ENCODE data around the gene AMOT.
"Not testable (repeated sequence)": the region's sequence is repeated elsewhere in the genome, so short reads cannot be mapped to it uniquely, and the experiment has no call there.

AMOT gene, protein sequence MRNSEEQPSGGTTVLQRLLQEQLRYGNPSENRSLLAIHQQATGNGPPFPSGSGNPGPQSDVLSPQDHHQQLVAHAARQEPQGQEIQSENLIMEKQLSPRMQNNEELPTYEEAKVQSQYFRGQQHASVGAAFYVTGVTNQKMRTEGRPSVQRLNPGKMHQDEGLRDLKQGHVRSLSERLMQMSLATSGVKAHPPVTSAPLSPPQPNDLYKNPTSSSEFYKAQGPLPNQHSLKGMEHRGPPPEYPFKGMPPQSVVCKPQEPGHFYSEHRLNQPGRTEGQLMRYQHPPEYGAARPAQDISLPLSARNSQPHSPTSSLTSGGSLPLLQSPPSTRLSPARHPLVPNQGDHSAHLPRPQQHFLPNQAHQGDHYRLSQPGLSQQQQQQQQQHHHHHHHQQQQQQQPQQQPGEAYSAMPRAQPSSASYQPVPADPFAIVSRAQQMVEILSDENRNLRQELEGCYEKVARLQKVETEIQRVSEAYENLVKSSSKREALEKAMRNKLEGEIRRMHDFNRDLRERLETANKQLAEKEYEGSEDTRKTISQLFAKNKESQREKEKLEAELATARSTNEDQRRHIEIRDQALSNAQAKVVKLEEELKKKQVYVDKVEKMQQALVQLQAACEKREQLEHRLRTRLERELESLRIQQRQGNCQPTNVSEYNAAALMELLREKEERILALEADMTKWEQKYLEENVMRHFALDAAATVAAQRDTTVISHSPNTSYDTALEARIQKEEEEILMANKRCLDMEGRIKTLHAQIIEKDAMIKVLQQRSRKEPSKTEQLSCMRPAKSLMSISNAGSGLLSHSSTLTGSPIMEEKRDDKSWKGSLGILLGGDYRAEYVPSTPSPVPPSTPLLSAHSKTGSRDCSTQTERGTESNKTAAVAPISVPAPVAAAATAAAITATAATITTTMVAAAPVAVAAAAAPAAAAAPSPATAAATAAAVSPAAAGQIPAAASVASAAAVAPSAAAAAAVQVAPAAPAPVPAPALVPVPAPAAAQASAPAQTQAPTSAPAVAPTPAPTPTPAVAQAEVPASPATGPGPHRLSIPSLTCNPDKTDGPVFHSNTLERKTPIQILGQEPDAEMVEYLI

DNA sequence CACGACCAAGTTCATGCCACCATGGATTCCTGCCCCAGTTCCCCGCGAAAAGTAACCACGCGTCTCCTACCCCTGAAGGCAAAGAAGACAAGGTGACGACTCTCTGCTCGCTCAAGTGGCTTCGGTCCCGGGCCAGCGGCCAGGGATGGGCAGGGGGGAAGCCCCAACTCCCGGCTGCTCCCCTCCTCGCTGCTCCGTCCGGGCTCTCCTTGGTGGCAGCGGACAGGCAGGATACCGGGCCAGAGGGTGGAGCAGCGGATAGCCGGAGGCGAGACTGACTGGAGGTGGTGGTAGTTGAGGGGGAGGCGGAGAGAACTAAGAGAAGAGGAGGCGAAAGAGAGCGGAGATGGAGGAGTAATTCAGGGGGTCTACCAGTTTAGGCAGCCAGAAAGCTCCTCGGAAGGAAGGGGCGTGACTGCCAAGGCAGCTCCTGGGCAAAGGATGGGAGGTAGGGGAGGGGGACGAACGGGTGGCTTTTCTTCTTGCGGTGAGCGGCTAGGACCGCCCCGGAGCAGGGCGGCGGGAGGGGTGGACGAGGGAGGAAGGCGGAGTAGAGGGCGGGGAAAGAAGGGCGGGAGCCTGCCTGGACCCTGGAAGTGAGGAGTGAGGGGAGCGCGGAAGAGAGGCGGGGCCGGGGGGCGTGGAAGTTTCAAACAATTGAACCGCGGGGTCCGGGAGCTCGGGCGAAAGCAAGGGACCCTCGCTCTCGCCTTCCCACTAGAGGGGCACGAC, at the start of gene AMOT:
Gene AMOT, minus strand, starts transcription at position 450 of the 732 bp plus-strand sequence. CDS start 17,705 bp downstream, outside the sequence.
- Mint-ChIP-seq H3K27me3 (no peaks in the 10 kb centered on the region), H3K4me3 (peak within 1 kb of the TSS; percentile 88), H3K9me3 (ENCODE audit: low read depth) (no peaks in the 10 kb centered on the region), H3K36me3 (no peaks in the 10 kb centered on the region), H3K27ac (peak within 1 kb of the TSS; percentile 19), H3K4me1 (ENCODE audit: low read depth) (peaks cover 11% of the 10 kb centered on the region)

DNA sequence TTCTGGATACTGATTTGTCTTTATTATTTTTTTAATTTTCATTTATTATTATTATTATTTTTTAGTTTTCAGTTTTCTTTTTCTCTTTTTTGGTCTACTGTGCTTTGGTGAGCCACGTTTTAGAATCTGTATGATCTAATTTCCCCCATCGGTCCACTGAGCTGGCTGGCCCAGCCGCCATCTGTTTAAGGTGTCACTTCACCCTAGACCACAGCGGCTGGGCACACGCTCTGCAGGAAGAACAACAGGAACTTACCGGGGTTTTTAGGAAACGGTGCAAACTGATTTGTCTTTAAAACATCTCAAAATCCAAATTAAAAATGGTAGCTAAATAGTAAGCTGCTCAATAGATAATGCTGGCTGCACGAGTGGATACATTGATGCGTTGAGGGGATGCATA, 48.8 kb upstream of the AMOT start:
- Mint-ChIP-seq H3K4me1 (ENCODE audit: low read depth) (peaks cover 9% of the 10 kb centered on the region), H3K4me3 (no peak overlapping the region), H3K27ac (no peak overlapping the region), H3K27me3 (no peaks in the 10 kb centered on the region), H3K36me3 (no peaks in the 10 kb centered on the region), H3K9me3 (ENCODE audit: low read depth) (no peaks in the 10 kb centered on the region)

DNA sequence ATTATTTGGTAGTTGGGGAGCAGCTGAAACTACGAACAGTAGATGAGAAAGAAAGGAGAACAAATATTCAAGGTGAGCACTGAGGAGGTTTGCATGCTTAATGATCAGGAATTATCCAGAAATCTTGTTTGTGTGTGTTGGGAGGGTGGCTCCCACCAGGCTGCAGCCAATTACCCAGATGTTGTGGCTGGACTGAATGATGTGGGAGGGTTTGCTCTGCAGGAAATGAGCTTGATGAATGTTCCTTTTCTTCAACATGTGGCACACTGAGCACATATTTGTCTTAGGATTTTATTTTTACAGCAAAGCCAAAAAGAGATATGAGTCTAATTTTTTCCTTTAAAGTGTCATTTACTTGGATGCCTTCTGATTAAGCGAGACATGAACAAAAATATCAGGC, 48.3 kb upstream of the AMOT start:
- Mint-ChIP-seq H3K27me3 (no peaks in the 10 kb centered on the region), H3K4me1 (ENCODE audit: low read depth) (peaks cover 9% of the 10 kb centered on the region), H3K36me3 (no peaks in the 10 kb centered on the region), H3K4me3 (no peak overlapping the region), H3K9me3 (ENCODE audit: low read depth) (no peaks in the 10 kb centered on the region), H3K27ac (no peak overlapping the region)

DNA sequence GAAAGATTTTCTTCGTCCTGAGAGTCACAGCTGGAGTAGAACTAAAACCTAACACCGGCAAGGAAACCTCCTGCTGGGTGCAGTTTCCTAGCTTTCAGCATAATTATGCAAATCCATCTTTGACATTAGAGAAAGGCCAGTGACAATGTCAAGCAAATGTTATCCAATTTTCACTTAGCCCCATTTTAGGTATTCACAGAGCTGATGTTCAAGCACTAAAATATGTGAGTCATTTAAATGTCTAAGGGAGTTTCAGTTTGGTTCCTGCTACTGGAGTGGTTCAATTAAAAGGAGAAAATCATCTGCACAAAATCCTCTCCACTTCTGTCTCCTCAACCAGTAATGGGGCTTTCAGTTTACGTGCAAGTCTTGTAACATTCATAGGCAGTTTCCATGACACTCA, 37.1 kb upstream of the AMOT start:
- H3K4me3 Mint-ChIP-seq, result no peak overlapping the region
- no peaks in the 10 kb centered on the region for H3K36me3 Mint-ChIP-seq
- no peaks in the 10 kb centered on the region for H3K4me1 Mint-ChIP-seq (ENCODE audit: low read depth)
- no peaks in the 10 kb centered on the region for H3K27me3 Mint-ChIP-seq
- H3K9me3 Mint-ChIP-seq (ENCODE audit: low read depth), result no peaks in the 10 kb centered on the region
- H3K27ac Mint-ChIP-seq, result no peak overlapping the region

GRCh38 chrX:112874614-112875013, 34.0 kb upstream of the AMOT start:
- H3K4me1 Mint-ChIP-seq (ENCODE audit: low read depth), result no peaks in the 10 kb centered on the region
- H3K27me3 Mint-ChIP-seq, result no peaks in the 10 kb centered on the region
- H3K9me3 Mint-ChIP-seq (ENCODE audit: low read depth), result no peaks in the 10 kb centered on the region
- no peaks in the 10 kb centered on the region for H3K36me3 Mint-ChIP-seq
- no peak overlapping the region for H3K27ac Mint-ChIP-seq
- no peak overlapping the region for H3K4me3 Mint-ChIP-seq

DNA sequence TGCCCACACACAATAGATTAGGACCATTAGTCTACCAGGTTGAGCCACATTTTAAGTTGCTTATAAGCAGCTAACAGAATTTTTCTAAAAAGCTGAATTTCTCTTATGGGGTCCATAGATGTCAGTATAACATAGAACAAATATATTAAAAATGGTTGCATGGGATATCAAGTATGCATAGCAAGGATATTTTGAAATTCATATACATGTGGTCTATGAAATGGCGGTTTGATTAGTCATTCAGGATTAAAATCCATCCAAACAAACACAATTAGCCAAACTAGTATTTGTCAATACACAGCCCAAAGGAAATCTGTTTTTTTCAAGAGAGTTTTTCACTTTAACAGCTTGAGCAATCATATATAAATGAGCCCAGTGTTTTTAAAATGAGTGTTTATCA, 33.5 kb upstream of the AMOT start:
- Mint-ChIP-seq H3K27ac (no peak overlapping the region), H3K36me3 (no peaks in the 10 kb centered on the region), H3K4me1 (ENCODE audit: low read depth) (no peaks in the 10 kb centered on the region), H3K4me3 (no peak overlapping the region), H3K9me3 (ENCODE audit: low read depth) (no peaks in the 10 kb centered on the region), H3K27me3 (no peaks in the 10 kb centered on the region)

- Mint-ChIP-seq H3K9me3 (ENCODE audit: low read depth) (no peaks in the 10 kb centered on the region), H3K27me3 (peaks cover 1% of the 10 kb centered on the region), H3K36me3 (no peaks in the 10 kb centered on the region), H3K4me1 (ENCODE audit: low read depth) (no peaks in the 10 kb centered on the region), H3K4me3 (no peak overlapping the region), H3K27ac (no peak overlapping the region)
Measured at GRCh38 chrX:112868586-112868985, 28.0 kb upstream of the AMOT start.

DNA sequence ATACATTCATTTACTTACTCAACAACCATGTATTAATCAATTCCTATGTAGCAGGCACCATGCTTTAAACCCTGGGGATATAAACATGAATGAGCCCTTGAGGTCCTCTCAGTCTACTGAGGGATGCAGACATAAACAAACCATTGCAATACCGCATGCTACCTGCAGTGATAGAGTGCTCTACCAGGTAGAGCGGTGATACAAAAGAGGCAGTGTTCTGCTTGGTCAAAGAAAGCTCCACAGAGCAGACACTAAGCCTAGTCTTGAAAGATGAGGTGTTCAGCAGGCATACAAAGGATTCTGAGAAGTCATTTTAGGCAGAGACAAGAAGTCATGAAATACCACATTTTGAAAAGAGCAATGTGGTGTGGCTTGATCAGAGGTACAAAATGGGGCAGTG, 26.9 kb upstream of the AMOT start:
- Mint-ChIP-seq H3K36me3 (no peaks in the 10 kb centered on the region), H3K4me3 (no peak overlapping the region), H3K27ac (no peak overlapping the region), H3K27me3 (peaks cover 1% of the 10 kb centered on the region), H3K4me1 (ENCODE audit: low read depth) (no peaks in the 10 kb centered on the region), H3K9me3 (ENCODE audit: low read depth) (no peaks in the 10 kb centered on the region)

GRCh38 chrX:112866175-112866574, 25.5 kb upstream of the AMOT start:
- Mint-ChIP-seq H3K36me3 (no peaks in the 10 kb centered on the region), H3K4me1 (ENCODE audit: low read depth) (no peaks in the 10 kb centered on the region)

GRCh38 chrX:112865464-112866025, 24.9 kb upstream of the AMOT start:
- Mint-ChIP-seq H3K4me3 (no peak overlapping the region), H3K27ac (no peak overlapping the region)

More at GRCh38 chrX:112866175-112866574, 25.5 kb upstream of the AMOT start:
- Mint-ChIP-seq H3K4me3 (no peak overlapping the region), H3K27me3 (peaks cover 1% of the 10 kb centered on the region), H3K27ac (no peak overlapping the region), H3K9me3 (ENCODE audit: low read depth) (no peaks in the 10 kb centered on the region)

DNA sequence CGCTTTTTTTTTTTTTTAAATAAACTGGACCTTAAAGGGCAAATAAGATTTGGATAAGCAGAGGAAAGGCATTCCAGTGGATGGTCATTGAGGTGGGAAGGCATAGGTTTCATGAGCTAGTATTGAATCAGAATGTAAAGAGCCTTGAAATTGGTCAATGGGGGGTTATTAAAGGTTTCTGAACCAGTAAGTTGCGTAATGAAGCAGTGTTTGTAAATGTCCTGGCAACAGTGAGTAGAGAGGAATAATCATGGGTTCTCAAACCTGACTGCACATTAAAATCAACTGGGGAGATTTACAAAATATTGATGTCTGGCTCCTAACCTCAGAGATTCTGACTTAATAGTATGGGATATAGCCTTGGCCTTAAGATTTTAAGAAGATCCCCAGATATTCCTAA, 23.2 kb upstream of the AMOT start:
- H3K9me3 Mint-ChIP-seq (ENCODE audit: low read depth), result no peaks in the 10 kb centered on the region
- no peaks in the 10 kb centered on the region for H3K4me1 Mint-ChIP-seq (ENCODE audit: low read depth)
- peaks cover 1% of the 10 kb centered on the region for H3K27me3 Mint-ChIP-seq
- no peak overlapping the region for H3K27ac Mint-ChIP-seq
- H3K36me3 Mint-ChIP-seq, result no peaks in the 10 kb centered on the region
- H3K4me3 Mint-ChIP-seq, result no peak overlapping the region

More at GRCh38 chrX:112865464-112866025, 24.9 kb upstream of the AMOT start:
- no peaks in the 10 kb centered on the region for H3K36me3 Mint-ChIP-seq
- no peaks in the 10 kb centered on the region for H3K9me3 Mint-ChIP-seq (ENCODE audit: low read depth)
- peaks cover 1% of the 10 kb centered on the region for H3K27me3 Mint-ChIP-seq
- no peaks in the 10 kb centered on the region for H3K4me1 Mint-ChIP-seq (ENCODE audit: low read depth)

DNA sequence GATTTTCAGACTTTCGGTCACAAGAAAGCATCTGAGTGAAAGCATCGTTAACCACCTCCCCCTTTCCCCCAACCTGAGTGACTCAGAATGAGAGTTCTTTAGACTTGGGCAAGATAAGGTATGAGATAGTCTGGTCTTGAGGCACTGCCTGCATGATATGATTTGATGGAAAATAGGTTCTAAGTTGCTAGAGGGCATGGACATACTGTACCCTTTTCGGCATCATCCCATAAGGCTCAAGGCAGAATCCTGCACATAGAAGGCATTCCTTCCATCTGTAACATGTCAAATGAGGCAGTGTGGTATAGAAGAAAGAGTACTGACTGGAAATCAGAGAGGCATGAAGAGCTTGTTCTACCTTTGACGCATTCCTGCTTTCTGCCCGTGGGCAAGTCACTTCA, 16.8 kb upstream of the AMOT start:
- Mint-ChIP-seq H3K4me1 (ENCODE audit: low read depth) (no peaks in the 10 kb centered on the region), H3K4me3 (no peak overlapping the region), H3K36me3 (no peaks in the 10 kb centered on the region), H3K27ac (no peak overlapping the region), H3K27me3 (no peaks in the 10 kb centered on the region), H3K9me3 (ENCODE audit: low read depth) (no peaks in the 10 kb centered on the region)

- H3K36me3 Mint-ChIP-seq; H3K9me3 Mint-ChIP-seq (ENCODE audit: low read depth); H3K27me3 Mint-ChIP-seq; H3K4me1 Mint-ChIP-seq (ENCODE audit: low read depth); H3K27ac Mint-ChIP-seq; H3K4me3 Mint-ChIP-seq: not testable (repeated sequence)
Measured at GRCh38 chrX:112854901-112855300, 14.3 kb upstream of the AMOT start.

DNA sequence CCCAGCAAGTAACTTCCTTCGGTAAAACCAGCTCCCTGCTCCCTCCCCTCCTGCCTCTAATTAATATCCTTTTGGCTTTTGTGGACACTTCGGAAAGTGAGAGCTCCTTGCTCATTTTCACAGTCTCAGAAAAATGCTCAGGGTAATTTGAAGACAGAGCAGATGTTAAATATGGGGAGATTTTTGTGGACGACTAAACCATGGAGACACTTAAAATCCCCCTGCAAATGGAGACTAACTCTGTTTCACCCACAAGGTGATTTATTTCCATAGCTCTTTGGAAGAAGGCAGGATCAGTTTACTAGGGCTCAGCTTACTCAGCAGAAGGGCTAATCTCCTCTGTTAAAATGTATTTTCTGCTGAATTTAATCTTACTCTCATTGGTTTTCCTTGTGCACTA, 12.2 kb upstream of the AMOT start:
- Mint-ChIP-seq H3K27me3 (no peaks in the 10 kb centered on the region), H3K36me3 (no peaks in the 10 kb centered on the region), H3K9me3 (ENCODE audit: low read depth) (no peaks in the 10 kb centered on the region), H3K4me1 (ENCODE audit: low read depth) (peaks cover 6% of the 10 kb centered on the region), H3K27ac (no peak overlapping the region), H3K4me3 (no peak overlapping the region)
